Measurements from ENCODE around the gene RABL3. TPM values are rescaled to one million over a fixed set of nuclear protein-coding genes. Genes with fewer than 3 reads are reported as not detected.

RABL3 gene
- total and polyA plus RNA-seq, 2 of the 13 experiments (the other 11 are each of a cell fraction or from before 2014, with no cell fraction given) = 4.8 to 31.9 TPM

DNA sequence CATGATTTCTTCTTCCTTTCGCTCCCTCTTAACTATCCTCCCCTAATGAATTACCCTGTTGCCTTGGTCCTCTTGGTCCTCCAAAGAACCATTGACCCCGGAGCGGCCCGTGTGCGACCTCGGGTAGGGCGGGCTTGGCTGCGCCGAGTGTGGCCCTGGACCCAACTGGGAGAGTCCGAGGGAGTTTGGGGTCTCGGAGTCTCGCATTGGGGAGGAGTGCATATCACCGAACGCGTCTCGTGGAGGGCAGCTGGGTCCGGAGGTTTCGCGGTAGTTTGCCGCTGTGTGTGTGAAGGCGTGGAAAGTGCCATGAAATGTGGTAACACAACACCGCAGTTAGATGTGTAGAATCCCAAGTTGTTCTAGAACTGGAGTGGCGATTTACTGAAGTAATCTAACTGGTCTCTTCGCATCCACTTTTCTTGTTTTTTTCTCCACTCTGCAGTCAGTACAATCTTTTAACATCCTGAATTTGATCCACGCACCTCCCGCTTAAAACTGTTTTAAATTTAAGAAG, 591 bp upstream of the RABL3 start (continued):
- TF ChIP-seq RFXAP (CRISPR knock-in tag; IDR thresholded peaks at IDR 0.05; ENCODE audit: borderline replicate concordance) (no peak; the same call in 1 of the 2 replicates), ARNT (IDR thresholded peaks at IDR 0.05) (no peak), TERF1 (CRISPR knock-in tag; IDR thresholded peaks at IDR 0.05) (no peak), ELF4 (CRISPR knock-in tag; IDR thresholded peaks at IDR 0.05; ENCODE audit: borderline replicate concordance) (no peak), ZNF512 (CRISPR knock-in tag; IDR thresholded peaks at IDR 0.05) (no peak), ZBTB40 (IDR thresholded peaks at IDR 0.05) (no peak), ZBTB40 (CRISPR knock-in tag; IDR thresholded peaks at IDR 0.05) (no peak), ZNF619 (CRISPR knock-in tag; IDR thresholded peaks at IDR 0.05) (no peak), MEIS2 (CRISPR knock-in tag; IDR thresholded peaks at IDR 0.05) (peak; percentile 81; the same call in 1 of the 2 replicates), BRD4 (CRISPR knock-in tag; IDR thresholded peaks at IDR 0.05) (peak; percentile 59; the same call in 1 of the 2 replicates), PBX2 (CRISPR knock-in tag; IDR thresholded peaks at IDR 0.05) (no peak), HBP1 (CRISPR knock-in tag; IDR thresholded peaks at IDR 0.05; ENCODE audit: low read depth) (no peak)
- TF ChIP-seq, protein P1, sequence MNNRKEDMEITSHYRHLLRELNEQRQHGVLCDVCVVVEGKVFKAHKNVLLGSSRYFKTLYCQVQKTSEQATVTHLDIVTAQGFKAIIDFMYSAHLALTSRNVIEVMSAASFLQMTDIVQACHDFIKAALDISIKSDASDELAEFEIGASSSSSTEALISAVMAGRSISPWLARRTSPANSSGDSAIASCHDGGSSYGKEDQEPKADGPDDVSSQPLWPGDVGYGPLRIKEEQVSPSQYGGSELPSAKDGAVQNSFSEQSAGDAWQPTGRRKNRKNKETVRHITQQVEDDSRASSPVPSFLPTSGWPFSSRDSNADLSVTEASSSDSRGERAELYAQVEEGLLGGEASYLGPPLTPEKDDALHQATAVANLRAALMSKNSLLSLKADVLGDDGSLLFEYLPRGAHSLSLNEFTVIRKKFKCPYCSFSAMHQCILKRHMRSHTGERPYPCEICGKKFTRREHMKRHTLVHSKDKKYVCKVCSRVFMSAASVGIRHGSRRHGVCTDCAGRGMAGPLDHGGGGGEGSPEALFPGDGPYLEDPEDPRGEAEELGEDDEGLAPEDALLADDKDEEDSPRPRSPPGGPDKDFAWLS (CRISPR knock-in tag; IDR thresholded peaks at IDR 0.05; ENCODE audit: borderline replicate concordance) = no peak

Data from HepG2 (cell line).